Measurements from ENCODE around the gene PLGRKT. TPM values are rescaled to one million over a fixed set of nuclear protein-coding genes. Genes with fewer than 3 reads are reported as not detected.
"Not testable (repeated sequence)": the region's sequence is repeated elsewhere in the genome, so short reads cannot be mapped to it uniquely, and the experiment has no call there.

PLGRKT gene
- polyA plus RNA-seq, 1 experiment = 13.1 TPM

DNA sequence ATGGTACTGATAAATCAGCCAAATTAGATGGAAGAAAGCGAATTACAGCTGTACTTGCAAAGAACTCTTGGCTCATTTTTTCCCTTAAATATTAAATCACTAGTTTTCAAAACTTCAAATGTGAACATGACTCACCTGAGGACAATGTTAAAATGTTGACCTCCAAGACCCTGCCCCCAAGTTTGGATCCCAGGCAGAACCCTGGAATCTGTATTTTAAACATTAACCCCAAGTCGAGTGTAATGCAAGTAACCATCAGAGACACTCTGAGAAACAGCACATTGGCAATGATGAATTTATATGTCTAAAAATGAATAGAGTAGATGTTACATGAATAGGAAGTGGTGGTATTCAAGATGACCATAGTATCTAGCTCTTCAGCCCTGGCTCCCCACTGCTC, 10.3 kb upstream of the PLGRKT start:
- no peaks in the 10 kb centered on the region for H3K9me3 ChIP-seq (ENCODE audit: control insufficient read depth, insufficient read depth, low read length)
- no peak overlapping the region for H3K27ac ChIP-seq (ENCODE audit: low read depth, low read length)
- no peaks in the 10 kb centered on the region for H3K27me3 ChIP-seq (ENCODE audit: control insufficient read depth, insufficient read depth, low read length)
- CTCF ChIA-PET = no interaction called here
- no peak overlapping the region for H3K4me3 ChIP-seq (ENCODE audit: low read depth, low read length)
- TF ChIP-seq, protein P1, sequence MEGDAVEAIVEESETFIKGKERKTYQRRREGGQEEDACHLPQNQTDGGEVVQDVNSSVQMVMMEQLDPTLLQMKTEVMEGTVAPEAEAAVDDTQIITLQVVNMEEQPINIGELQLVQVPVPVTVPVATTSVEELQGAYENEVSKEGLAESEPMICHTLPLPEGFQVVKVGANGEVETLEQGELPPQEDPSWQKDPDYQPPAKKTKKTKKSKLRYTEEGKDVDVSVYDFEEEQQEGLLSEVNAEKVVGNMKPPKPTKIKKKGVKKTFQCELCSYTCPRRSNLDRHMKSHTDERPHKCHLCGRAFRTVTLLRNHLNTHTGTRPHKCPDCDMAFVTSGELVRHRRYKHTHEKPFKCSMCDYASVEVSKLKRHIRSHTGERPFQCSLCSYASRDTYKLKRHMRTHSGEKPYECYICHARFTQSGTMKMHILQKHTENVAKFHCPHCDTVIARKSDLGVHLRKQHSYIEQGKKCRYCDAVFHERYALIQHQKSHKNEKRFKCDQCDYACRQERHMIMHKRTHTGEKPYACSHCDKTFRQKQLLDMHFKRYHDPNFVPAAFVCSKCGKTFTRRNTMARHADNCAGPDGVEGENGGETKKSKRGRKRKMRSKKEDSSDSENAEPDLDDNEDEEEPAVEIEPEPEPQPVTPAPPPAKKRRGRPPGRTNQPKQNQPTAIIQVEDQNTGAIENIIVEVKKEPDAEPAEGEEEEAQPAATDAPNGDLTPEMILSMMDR (IDR thresholded peaks at IDR 0.05; ENCODE audit: low read depth, low read length) = no peak
- POLR2A ChIA-PET = no interaction called here
- no peak for DNase-seq (ENCODE audit: low read depth, low spot score)

- no peaks in the 10 kb centered on the region for H3K9me3 ChIP-seq (ENCODE audit: control insufficient read depth, insufficient read depth, low read length)
- TF ChIP-seq, protein P1 (IDR thresholded peaks at IDR 0.05; ENCODE audit: low read depth, low read length) = no peak
- H3K27ac ChIP-seq (ENCODE audit: low read depth, low read length) = no peak overlapping the region
- no peak for DNase-seq (ENCODE audit: low read depth, low spot score)
- H3K27me3 ChIP-seq (ENCODE audit: control insufficient read depth, insufficient read depth, low read length) = no peaks in the 10 kb centered on the region
- no peak overlapping the region for H3K4me3 ChIP-seq (ENCODE audit: low read depth, low read length)
- ChIA-PET POLR2A (no interaction called here), CTCF (interaction anchor here (0.8 kb wide), 1 partner anchor 154 kb away, joined by 3 read pairs; no protein-coding TSS in a partner anchor)
These were observed 9.6 kb upstream of the PLGRKT start for GRCh38 chr9:5447337-5447736.

- TF ChIP-seq, protein P1 (IDR thresholded peaks at IDR 0.05; ENCODE audit: low read depth, low read length) = no peak
- Histone ChIP-seq H3K4me3 (ENCODE audit: low read depth, low read length) (no peak overlapping the region), H3K9me3 (ENCODE audit: control insufficient read depth, insufficient read depth, low read length) (no peaks in the 10 kb centered on the region), H3K27ac (ENCODE audit: low read depth, low read length) (no peak overlapping the region), H3K27me3 (ENCODE audit: control insufficient read depth, insufficient read depth, low read length) (no peaks in the 10 kb centered on the region)
- CTCF ChIA-PET = interaction anchor here (0.8 kb wide), 1 partner anchor 154 kb away, joined by 3 read pairs; no protein-coding TSS in a partner anchor
- no peak for DNase-seq (ENCODE audit: low read depth, low spot score)
- POLR2A ChIA-PET = no interaction called here
These were observed 8.9 kb upstream of the PLGRKT start for GRCh38 chr9:5446451-5447236.

- no peaks in the 10 kb centered on the region for H3K27me3 ChIP-seq (ENCODE audit: control insufficient read depth, insufficient read depth, low read length)
- H3K9me3 ChIP-seq (ENCODE audit: control insufficient read depth, insufficient read depth, low read length) = no peaks in the 10 kb centered on the region
- no peak overlapping the region for H3K27ac ChIP-seq (ENCODE audit: low read depth, low read length)
- CTCF ChIA-PET = no interaction called here
- no peak overlapping the region for H3K4me3 ChIP-seq (ENCODE audit: low read depth, low read length)
- POLR2A ChIA-PET = no interaction called here
- TF ChIP-seq, protein P1 (IDR thresholded peaks at IDR 0.05; ENCODE audit: low read depth, low read length) = no peak
- DNase-seq (ENCODE audit: low read depth, low spot score) = no peak
These were observed 8.2 kb upstream of the PLGRKT start for GRCh38 chr9:5445886-5446285.

- CTCF ChIA-PET = not testable (repeated sequence)
These were observed 7.4 kb upstream of the PLGRKT start for GRCh38 chr9:5445096-5445495.

More at GRCh38 chr9:5445096-5445495, 7.4 kb upstream of the PLGRKT start:
- POLR2A ChIA-PET; H3K9me3 ChIP-seq (ENCODE audit: control insufficient read depth, insufficient read depth, low read length); H3K4me3 ChIP-seq (ENCODE audit: low read depth, low read length); DNase-seq (ENCODE audit: low read depth, low spot score); H3K27ac ChIP-seq (ENCODE audit: low read depth, low read length); H3K27me3 ChIP-seq (ENCODE audit: control insufficient read depth, insufficient read depth, low read length): not testable (repeated sequence)
